A549 (cell line): ENCODE measurements around the gene BCAT1.

Source experiments
- CTCF ChIP-seq: fragments of >200 bp; sonication (Bioruptor Twin); formaldehyde crosslinking; IDR thresholded peaks from 3 replicates; pipeline ENCODE4 v1.5.1; 2016
- ELK1 ChIP-seq: fragments of 150-350 bp; IDR thresholded peaks from 2 replicates; pipeline ENCODE4 v1.6.1; 2014; ENCODE audit warnings: low read depth, mild to moderate bottlenecking, low read length
- JUN ChIP-seq, 2 experiments: fragments of >200 bp; sonication (Bioruptor Twin); formaldehyde crosslinking; IDR thresholded peaks; 2 replicates in 1 of 2; 3 replicates in 1 of 2; pipeline ENCODE4 v1.6.1; 2016 to 2017
- MAFK ChIP-seq: fragments of 450-650 bp; IDR thresholded peaks from 2 replicates; pipeline ENCODE4 v1.6.1; 2014; ENCODE audit not compliant: partially characterized antibody
- MAX ChIP-seq: IDR thresholded peaks from 2 replicates; pipeline ENCODE4 v1.6.1; 2012
- MAZ ChIP-seq: fragments of 150-350 bp; IDR thresholded peaks from 2 replicates; pipeline ENCODE4 v1.6.1; 2014; ENCODE audit warnings: antibody characterized with exemption, low read depth, low read length, borderline replicate concordance
- MYC ChIP-seq: IDR thresholded peaks from 2 replicates; pipeline ENCODE4 v1.6.1; 2012; ENCODE audit warnings: mild to moderate bottlenecking, inconsistent platforms, low read length, improper control_type of control experiment, borderline replicate concordance
- NFE2L2 ChIP-seq: fragments of 150-350 bp; conservative IDR thresholded peaks from 2 replicates; pipeline ENCODE4 v1.6.1; 2014; ENCODE audit warnings: low read length
- POLR2A ChIP-seq: IDR thresholded peaks from 2 replicates; pipeline ENCODE4 v1.6.1; 2012; ENCODE audit warnings: mild to moderate bottlenecking, low read length
- POLR2AphosphoS2 ChIP-seq: conservative IDR thresholded peaks from 2 replicates; pipeline ENCODE4 v1.6.1; 2012; ENCODE audit warnings: low read length, improper control_type of control experiment, inconsistent platforms
- REST ChIP-seq: fragments of 200-600 bp; sonication (generic); IDR thresholded peaks from 2 replicates; pipeline ENCODE4 v1.6.1; 2016; ENCODE audit warnings: antibody characterized with exemption, mild to moderate bottlenecking, moderate library complexity
- TFCP2L1 ChIP-seq: fragments of 250-450 bp; sonication (Bioruptor Pico); IDR thresholded peaks from 2 replicates; pipeline ENCODE4 v1.5.0; 2021; ENCODE audit warnings: mild to moderate bottlenecking
- ZSCAN20 ChIP-seq: fragments of 250-450 bp; sonication (Bioruptor Pico); IDR thresholded peaks from 2 replicates; pipeline ENCODE4 v1.8.0; 2022; ENCODE audit warnings: mild to moderate bottlenecking, moderate library complexity

GRCh38 chr12:24929953-24930352, 18.9 kb downstream of the BCAT1 start:
- TF ChIP-seq MAZ (no peak), CTCF (no peak), POLR2A (no peak), REST (no peak), MAFK (no peak), NFE2L2 (no peak), JUN (IDR thresholded peaks at IDR 0.05) (no peak), POLR2AphosphoS2 (no peak), ZSCAN20 (CRISPR knock-in tag) (no peak), TFCP2L1 (CRISPR knock-in tag) (no peak), ELK1 (no peak), MAX (no peak), MYC (no peak)
